ENCODE results near the gene CDAN1. TPM values are rescaled to one million over a fixed set of nuclear protein-coding genes. Genes with fewer than 3 reads are reported as not detected.

CDAN1 gene
- total RNA-seq, 4 donors from 2014 or later, result 8.9 to 12.8 (median 11.3) TPM

GRCh38 chr15:42724276-42724675 is 12.7 kb downstream of the CDAN1 start:
- 84% methylated on average over 6 of the region's 6 CpGs for WGBS

DNA sequence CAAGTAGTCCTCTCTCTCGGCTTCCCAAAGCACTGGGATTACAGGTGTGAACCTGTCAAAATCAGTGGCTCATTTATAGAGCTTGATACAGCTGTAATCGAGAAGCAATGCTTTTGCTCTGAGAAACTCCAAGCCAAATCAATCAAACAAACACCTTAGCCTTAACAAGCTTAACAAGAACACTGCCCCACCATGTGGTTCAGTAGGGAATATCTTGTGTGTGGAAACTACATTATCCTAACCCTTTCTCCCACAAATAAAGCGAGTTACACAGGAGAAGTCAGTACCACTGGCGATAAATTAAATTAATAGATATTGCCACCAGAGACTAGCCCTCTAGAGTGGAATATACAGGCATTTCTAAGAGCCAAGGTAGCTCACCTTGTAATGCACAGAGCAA is 13.9 kb downstream of the CDAN1 start:
- 78% methylated on average over 4 of the region's 4 CpGs for WGBS
- peaks cover 46 to 100% (median 95%) of the 10 kb centered on the region in 4 donors for H3K36me3 ChIP-seq
- intact Hi-C loops (cut with DNase I), result no loop called here
- DNase-seq (ENCODE audit: extremely low spot score), result no peak
- H3K27ac ChIP-seq (replicated peaks in 1 of 4), result no peak overlapping the region
- peaks cover 0 to 38% (median 21%) of the 10 kb centered on the region in 4 donors for H3K4me1 ChIP-seq
- H3K9me3 ChIP-seq, result no peaks in the 10 kb centered on the region
- H3K4me3 ChIP-seq, result no peak overlapping the region
- no peaks in the 10 kb centered on the region for H3K27me3 ChIP-seq
- peak in 1 of 3 experiments; percentile 21 for TF ChIP-seq CTCF (IDR thresholded peaks at IDR 0.05)
- TF ChIP-seq EP300 (IDR thresholded peaks at IDR 0.05), result no peak
- TF ChIP-seq POLR2AphosphoS5 (IDR thresholded peaks at IDR 0.05), result no peak
- no peak for TF ChIP-seq POLR2A (IDR thresholded peaks at IDR 0.05; ENCODE audit: low read depth)

More at GRCh38 chr15:42724276-42724675, 12.7 kb downstream of the CDAN1 start:
- H3K36me3 ChIP-seq, result peaks cover 44 to 100% (median 95%) of the 10 kb centered on the region in 4 donors
- H3K27me3 ChIP-seq, result no peaks in the 10 kb centered on the region
- no peak for DNase-seq (ENCODE audit: extremely low spot score)
- intact Hi-C loops (cut with DNase I), result no loop called here
- H3K27ac ChIP-seq (replicated peaks in 1 of 4), result no peak overlapping the region
- H3K4me1 ChIP-seq, result peaks cover 0 to 47% (median 27%) of the 10 kb centered on the region in 4 donors
- TF ChIP-seq CTCF (IDR thresholded peaks at IDR 0.05) (no peak), EP300 (IDR thresholded peaks at IDR 0.05) (no peak), POLR2A (IDR thresholded peaks at IDR 0.05; ENCODE audit: low read depth) (no peak), POLR2AphosphoS5 (IDR thresholded peaks at IDR 0.05) (no peak)
- no peaks in the 10 kb centered on the region for H3K9me3 ChIP-seq
- no peak overlapping the region for H3K4me3 ChIP-seq

- H3K36me3 ChIP-seq, result peaks cover 47 to 100% (median 96%) of the 10 kb centered on the region in 4 donors
- intact Hi-C loops (cut with DNase I), result no loop called here
- H3K4me1 ChIP-seq, result peaks cover 0 to 26% (median 10%) of the 10 kb centered on the region in 4 donors
- H3K27me3 ChIP-seq, result no peaks in the 10 kb centered on the region
- H3K4me3 ChIP-seq, result no peak overlapping the region
- WGBS, result 92% methylated on average over 3 of the region's 3 CpGs
- no peaks in the 10 kb centered on the region for H3K9me3 ChIP-seq
- TF ChIP-seq POLR2A (IDR thresholded peaks at IDR 0.05; ENCODE audit: low read depth) (no peak), POLR2AphosphoS5 (IDR thresholded peaks at IDR 0.05) (no peak), CTCF (IDR thresholded peaks at IDR 0.05) (no peak), EP300 (IDR thresholded peaks at IDR 0.05) (no peak)
- H3K27ac ChIP-seq (replicated peaks in 1 of 4), result peak overlapping the region in 2 of 4 donors; percentile 13 to 31
- DNase-seq (ENCODE audit: extremely low spot score), result no peak
Measured at GRCh38 chr15:42721916-42722315, 15.0 kb downstream of the CDAN1 start.

GRCh38 chr15:42721016-42721415 is 15.9 kb downstream of the CDAN1 start:
- H3K4me1 ChIP-seq, result peaks cover 0 to 18% (median 6%) of the 10 kb centered on the region in 4 donors
- no peaks in the 10 kb centered on the region for H3K9me3 ChIP-seq
- WGBS, result 85% methylated on average over 6 of the region's 6 CpGs
- intact Hi-C loops (cut with DNase I), result no loop called here
- H3K27me3 ChIP-seq, result no peaks in the 10 kb centered on the region
- H3K27ac ChIP-seq (replicated peaks in 1 of 4), result peak overlapping the region in 1 of 4 donors; percentile 0
- H3K36me3 ChIP-seq, result peaks cover 45 to 95% (median 92%) of the 10 kb centered on the region in 4 donors
- no peak for DNase-seq (ENCODE audit: extremely low spot score)
- no peak overlapping the region for H3K4me3 ChIP-seq
- TF ChIP-seq POLR2A (IDR thresholded peaks at IDR 0.05; ENCODE audit: low read depth) (no peak), EP300 (IDR thresholded peaks at IDR 0.05) (no peak), POLR2AphosphoS5 (IDR thresholded peaks at IDR 0.05) (no peak), CTCF (IDR thresholded peaks at IDR 0.05) (no peak)

DNA sequence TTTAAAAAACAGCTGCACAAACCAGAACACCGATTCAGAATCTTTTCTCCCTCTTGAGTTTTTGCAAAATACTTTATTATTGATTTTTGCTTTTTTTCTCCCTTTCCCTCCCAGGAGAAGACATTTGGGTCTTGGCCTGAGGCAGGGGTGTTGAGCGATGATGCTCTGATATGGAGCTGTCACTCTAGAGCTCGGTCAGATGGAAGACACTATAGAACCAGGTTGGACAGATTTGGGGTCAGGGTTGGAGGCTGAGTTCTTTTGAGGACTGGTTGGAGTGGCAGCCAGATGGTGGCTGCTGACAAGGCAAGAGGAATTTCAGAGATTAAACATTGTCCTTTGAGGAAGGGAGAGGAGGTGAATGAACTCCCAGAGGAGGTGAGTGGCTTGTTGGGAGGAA is 16.9 kb downstream of the CDAN1 start:
- Histone ChIP-seq H3K27me3 (no peaks in the 10 kb centered on the region), H3K27ac (replicated peaks in 1 of 4) (no peak overlapping the region), H3K4me1 (peaks cover 0 to 25% (median 6%) of the 10 kb centered on the region in 4 donors), H3K4me3 (no peak overlapping the region), H3K36me3 (peaks cover 40 to 86% (median 83%) of the 10 kb centered on the region in 4 donors), H3K9me3 (no peaks in the 10 kb centered on the region)
- WGBS, result 91% methylated on average over 3 of the region's 3 CpGs
- no peak for DNase-seq (ENCODE audit: extremely low spot score)
- no peak for TF ChIP-seq CTCF (IDR thresholded peaks at IDR 0.05)
- TF ChIP-seq POLR2A (IDR thresholded peaks at IDR 0.05; ENCODE audit: low read depth), result no peak
- TF ChIP-seq EP300 (IDR thresholded peaks at IDR 0.05), result no peak
- no peak for TF ChIP-seq POLR2AphosphoS5 (IDR thresholded peaks at IDR 0.05)
- intact Hi-C loops (cut with DNase I), result no loop called here
